OCI-LY7 (cell line): ENCODE results near the gene C22orf31. TPM values are rescaled to one million over a fixed set of nuclear protein-coding genes. Genes with fewer than 3 reads are reported as not detected.

Source experiments
- BruUV-seq: library from RNA; stranded (reverse); fragments of 400-500 nt; replicated peaks from 2 replicates; lab custom pipeline; 2021; lab: Mats Ljungman, UMichigan
- CTCF ChIA-PET: fragments of 300-600 bp; sonication (Branson Sonifier 250); formaldehyde crosslinking; loops from one replicate; lab custom pipeline; 2022; ENCODE audit warnings: antibody characterized with exemption; ENCODE audit not compliant: unreplicated experiment; lab: Charles Lee
- POLR2A ChIA-PET: fragments of 300-600 bp; sonication (Branson Sonifier 250); formaldehyde crosslinking; loops from one replicate; lab custom pipeline; 2022; ENCODE audit warnings: antibody characterized with exemption; lab: Charles Lee
- DNase-seq: peaks from one replicate; pipeline ENCODE4 v3.0.0-alpha.2; 2015; ENCODE audit warnings: low spot score
- H2AFZ ChIP-seq: fragments of 200-600 bp; sonication (generic), shearing (Covaris generic); 2 replicates; pipeline ENCODE4 v1.6.1; 2014; ENCODE audit warnings: mild to moderate bottlenecking, antibody characterized with exemption, low read length, moderate library complexity
- H3K27ac ChIP-seq: fragments of 200-600 bp; sonication (generic); 2 replicates; pipeline ENCODE4 v1.5.1; 2014; ENCODE audit warnings: mixed run types, low read depth, mild to moderate bottlenecking, moderate library complexity, low read length, inconsistent platforms; ENCODE audit not compliant: poor library complexity, severe bottlenecking
- H3K36me3 ChIP-seq: fragments of 200-600 bp; sonication (generic); 2 replicates; pipeline ENCODE4 v1.6.1; 2014; ENCODE audit warnings: mild to moderate bottlenecking, antibody characterized with exemption, low read length, moderate library complexity, mixed read lengths; ENCODE audit not compliant: insufficient read depth
- H3K4me1 ChIP-seq: fragments of 200-600 bp; sonication (generic); 2 replicates; pipeline ENCODE4 v1.5.1; 2014; ENCODE audit warnings: mild to moderate bottlenecking, low read length; ENCODE audit not compliant: insufficient read depth, poor library complexity, severe bottlenecking
- H3K4me2 ChIP-seq: fragments of 200-600 bp; sonication (generic); 2 replicates; pipeline ENCODE4 v1.6.1; 2014; ENCODE audit warnings: mild to moderate bottlenecking, low read length
- H3K4me3 ChIP-seq: fragments of 200-600 bp; sonication (generic); 2 replicates; pipeline ENCODE4 v1.5.1; 2014; ENCODE audit warnings: mild to moderate bottlenecking, low read depth, low read length; ENCODE audit not compliant: poor library complexity, severe bottlenecking
- H3K79me2 ChIP-seq: fragments of 200-600 bp; sonication (generic); 2 replicates; pipeline ENCODE4 v1.6.1; 2016; ENCODE audit warnings: low read depth, mild to moderate bottlenecking, low read length, moderate library complexity, mixed read lengths; ENCODE audit not compliant: insufficient read depth
- H3K9me2 ChIP-seq: fragments of 200-600 bp; sonication (generic); 2 replicates; pipeline ENCODE4 v1.6.1; 2016; ENCODE audit warnings: mild to moderate bottlenecking, low read length, mixed read lengths; ENCODE audit not compliant: insufficient read depth
- H3K9me3 ChIP-seq: fragments of 200-600 bp; sonication (generic); 2 replicates; pipeline ENCODE4 v1.6.1; 2014; ENCODE audit warnings: mild to moderate bottlenecking, mixed run types, low read length, mixed read lengths
- H4K20me1 ChIP-seq: fragments of 200-600 bp; sonication (generic); 2 replicates; pipeline ENCODE4 v1.6.1; 2014; ENCODE audit warnings: mild to moderate bottlenecking, antibody characterized with exemption, low read length, moderate library complexity, mixed read lengths; ENCODE audit not compliant: insufficient read depth
- EZH2phosphoT487 ChIP-seq: fragments of 200-600 bp; sonication (generic); IDR thresholded peaks from 2 replicates; pipeline ENCODE4 v1.6.1; 2018; ENCODE audit warnings: low read depth, borderline replicate concordance, mild to moderate bottlenecking, mixed run types, antibody characterized with exemption, low read length, moderate library complexity, mixed read lengths
- intact Hi-C: fragments of 100-400 bp; cut with micrococcal nuclease; formaldehyde crosslinking; loops from one replicate; pipeline ENCODE4 v1.10.0; 2022; ENCODE audit not compliant: unreplicated experiment
- total RNA-seq, 2 experiments: library from RNA; depleted of rRNA in 1 of 2; stranded (reverse); fragments of >200 nt in 1 of 2; shearing (Covaris generic) in 1 of 2; gene quantifications; 2 replicates each; pipeline ENCODE4 v1.2.3, GENCODE V29; 2014 to 2022
- TF ChIP-seq, protein P1 (sequence below): fragments of 200-600 bp; sonication (generic); conservative IDR thresholded peaks from 2 replicates; pipeline ENCODE4 v1.5.1; 2014; ENCODE audit warnings: mild to moderate bottlenecking, antibody characterized with exemption, low read length, moderate library complexity, mixed read lengths

Gene C22orf31
- total RNA-seq, 2 experiments from 2014 or later = not detected

DNA sequence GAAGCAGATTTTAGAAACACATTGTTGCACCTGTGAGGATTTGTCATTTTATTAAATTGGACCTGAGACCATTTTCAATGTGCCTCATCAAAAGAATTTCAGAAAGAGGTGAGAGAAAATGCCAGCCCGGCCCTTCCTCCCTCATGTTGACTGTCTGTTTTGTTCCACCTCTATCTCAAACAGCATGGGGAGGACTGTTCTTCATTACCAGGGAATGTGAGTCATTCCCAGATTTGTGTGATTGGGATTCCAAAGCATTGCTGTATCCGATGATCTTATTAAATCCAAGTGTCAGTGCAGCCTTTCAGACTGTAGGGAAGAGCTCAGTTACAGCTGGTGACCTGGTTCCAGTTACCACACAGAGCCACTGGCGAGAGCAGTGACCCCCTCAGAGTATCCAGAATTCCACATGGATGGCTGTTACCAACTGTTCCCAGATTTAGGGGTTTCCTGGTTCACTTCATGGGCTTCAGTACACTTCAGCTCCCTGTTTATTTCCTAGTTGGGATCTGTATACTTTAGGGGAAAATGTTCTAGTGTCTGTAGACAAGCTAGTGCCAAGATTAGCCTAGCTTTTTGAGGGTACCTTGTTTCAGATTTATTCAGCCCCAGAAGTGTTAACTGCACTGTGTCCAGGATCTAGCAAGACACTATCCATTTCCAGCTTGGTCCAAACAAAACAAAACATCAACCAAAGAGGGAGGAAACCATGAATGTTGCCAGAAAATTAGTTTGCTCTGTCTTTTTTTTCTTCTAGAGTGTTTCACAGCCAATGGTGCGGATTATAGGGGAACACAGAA, 32.1 kb upstream of the C22orf31 start:
- no peaks in the 10 kb centered on the region for H3K36me3 ChIP-seq
- BruUV-seq = no TSS peak
- TF ChIP-seq, protein P1, sequence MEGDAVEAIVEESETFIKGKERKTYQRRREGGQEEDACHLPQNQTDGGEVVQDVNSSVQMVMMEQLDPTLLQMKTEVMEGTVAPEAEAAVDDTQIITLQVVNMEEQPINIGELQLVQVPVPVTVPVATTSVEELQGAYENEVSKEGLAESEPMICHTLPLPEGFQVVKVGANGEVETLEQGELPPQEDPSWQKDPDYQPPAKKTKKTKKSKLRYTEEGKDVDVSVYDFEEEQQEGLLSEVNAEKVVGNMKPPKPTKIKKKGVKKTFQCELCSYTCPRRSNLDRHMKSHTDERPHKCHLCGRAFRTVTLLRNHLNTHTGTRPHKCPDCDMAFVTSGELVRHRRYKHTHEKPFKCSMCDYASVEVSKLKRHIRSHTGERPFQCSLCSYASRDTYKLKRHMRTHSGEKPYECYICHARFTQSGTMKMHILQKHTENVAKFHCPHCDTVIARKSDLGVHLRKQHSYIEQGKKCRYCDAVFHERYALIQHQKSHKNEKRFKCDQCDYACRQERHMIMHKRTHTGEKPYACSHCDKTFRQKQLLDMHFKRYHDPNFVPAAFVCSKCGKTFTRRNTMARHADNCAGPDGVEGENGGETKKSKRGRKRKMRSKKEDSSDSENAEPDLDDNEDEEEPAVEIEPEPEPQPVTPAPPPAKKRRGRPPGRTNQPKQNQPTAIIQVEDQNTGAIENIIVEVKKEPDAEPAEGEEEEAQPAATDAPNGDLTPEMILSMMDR = no peak
- TF ChIP-seq EZH2phosphoT487 = no peak
- H3K4me3 ChIP-seq = no peak overlapping the region
- intact Hi-C loops = no loop called here
- H3K4me2 ChIP-seq = no peak overlapping the region
- DNase-seq = no peak
- no peaks in the 10 kb centered on the region for H3K9me2 ChIP-seq
- H3K79me2 ChIP-seq = no peaks in the 10 kb centered on the region
- H4K20me1 ChIP-seq = no peaks in the 10 kb centered on the region; the same call in 1 of the 2 replicates
- ChIA-PET CTCF (no interaction called here), POLR2A (no interaction called here)
- no peaks in the 10 kb centered on the region for H3K9me3 ChIP-seq
- H3K4me1 ChIP-seq = no peaks in the 10 kb centered on the region
- no peak overlapping the region for H2AFZ ChIP-seq
- H3K27ac ChIP-seq = no peak overlapping the region

DNA sequence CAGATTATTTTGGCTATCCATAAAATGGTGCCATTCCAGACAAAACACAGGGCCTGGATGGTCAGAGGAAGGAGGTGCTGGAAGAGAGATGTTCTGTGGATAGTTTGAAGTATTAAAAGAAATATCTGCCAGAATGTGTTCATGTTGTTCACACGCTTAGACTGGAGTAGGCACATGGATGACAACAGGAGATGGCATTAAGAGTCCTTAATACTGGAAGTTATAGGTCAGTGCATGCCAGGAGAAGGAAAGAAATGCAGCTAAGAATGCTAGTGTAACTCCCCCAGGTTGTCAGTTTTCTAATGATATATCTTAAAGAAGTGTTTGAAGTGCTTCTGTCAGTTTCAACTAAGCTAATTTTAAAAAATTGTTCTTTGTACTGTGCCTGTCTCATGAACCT, 31.4 kb upstream of the C22orf31 start:
- H4K20me1 ChIP-seq = no peaks in the 10 kb centered on the region; the same call in 1 of the 2 replicates
- H3K4me3 ChIP-seq = no peak overlapping the region
- H3K27ac ChIP-seq = no peak overlapping the region
- no peaks in the 10 kb centered on the region for H3K4me1 ChIP-seq
- H2AFZ ChIP-seq = no peak overlapping the region
- no peak for DNase-seq
- no peaks in the 10 kb centered on the region for H3K9me3 ChIP-seq
- no TSS peak for BruUV-seq
- POLR2A ChIA-PET = no interaction called here
- H3K4me2 ChIP-seq = no peak overlapping the region
- no peaks in the 10 kb centered on the region for H3K79me2 ChIP-seq
- CTCF ChIA-PET = no interaction called here
- TF ChIP-seq, protein P1 = no peak
- no peak for TF ChIP-seq EZH2phosphoT487
- no peaks in the 10 kb centered on the region for H3K36me3 ChIP-seq
- no peaks in the 10 kb centered on the region for H3K9me2 ChIP-seq
- intact Hi-C loops = no loop called here

DNA sequence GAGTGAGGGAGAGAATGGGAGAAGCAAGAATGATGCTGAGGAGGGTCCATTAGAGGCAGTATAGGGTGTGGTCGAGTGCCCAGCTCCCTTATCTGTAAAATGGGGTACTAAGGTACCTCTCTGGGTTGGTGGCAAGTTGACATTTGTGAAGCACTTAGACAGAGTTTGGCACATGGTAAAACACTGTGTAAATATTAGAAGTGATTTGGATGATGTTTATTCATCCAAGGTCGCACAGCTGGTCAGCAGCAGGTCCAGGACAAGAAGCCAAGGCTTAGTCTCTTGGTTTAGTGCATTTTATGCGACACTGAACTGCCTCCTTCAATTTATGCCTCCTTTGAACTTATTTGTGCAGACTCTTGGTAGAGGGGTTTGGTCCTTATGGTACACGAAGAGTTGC, 30.6 kb upstream of the C22orf31 start:
- Histone ChIP-seq H3K4me2 (no peak overlapping the region), H3K9me3 (no peaks in the 10 kb centered on the region), H3K4me3 (no peak overlapping the region), H2AFZ (no peak overlapping the region), H3K79me2 (no peaks in the 10 kb centered on the region), H3K36me3 (no peaks in the 10 kb centered on the region), H3K27ac (no peak overlapping the region), H4K20me1 (no peaks in the 10 kb centered on the region; the same call in 1 of the 2 replicates), H3K4me1 (no peaks in the 10 kb centered on the region), H3K9me2 (no peaks in the 10 kb centered on the region)
- BruUV-seq = no TSS peak
- CTCF ChIA-PET = no interaction called here
- no peak for DNase-seq
- TF ChIP-seq, protein P1 = no peak
- no peak for TF ChIP-seq EZH2phosphoT487
- intact Hi-C loops = no loop called here
- POLR2A ChIA-PET = no interaction called here
